Adrenal gland (tissue), 12 donors: Measurements from ENCODE around the gene TLE3. TPM values are rescaled to one million over a fixed set of nuclear protein-coding genes. Genes with fewer than 3 reads are reported as not detected.

Experiments
- DNase-seq, 7 donors: peaks; one replicate each; pipeline ENCODE4 v3.0.0-alpha.2; 2019 to 2020
- H3K27ac ChIP-seq, 5 donors: fragments of 200-600 bp; sonication (generic) in 4 of 5; 1 replicate in 3 of 5; 2 replicates in 2 of 5; pipeline versions ENCODE4 v1.5.1 to v1.8.0; 2016 to 2020; ENCODE audit warnings: mild to moderate bottlenecking in 1 of 5
- H3K27me3 ChIP-seq: fragments of 200-600 bp; 2 replicates; pipeline ENCODE4 v1.8.0; 2021
- H3K36me3 ChIP-seq, 2 donors: fragments of 200-600 bp; replicated peaks in 1 of 2; 1 replicate in 1 of 2; 2 replicates in 1 of 2; pipeline versions ENCODE4 v1.5.1 to v1.8.0; 2018 to 2022
- H3K4me1 ChIP-seq, 2 donors: fragments of 200-600 bp; replicated peaks in 1 of 2; 1 replicate in 1 of 2; 2 replicates in 1 of 2; pipeline versions ENCODE4 v1.5.1 to v1.8.0; 2018 to 2021
- H3K4me3 ChIP-seq, 4 donors: fragments of 200-600 bp; sonication (generic) in 3 of 4; one replicate each; pipeline ENCODE4 v1.5.1; 2016 to 2018
- H3K9me3 ChIP-seq, 3 donors: fragments of 200-600 bp; sonication (generic) in 1 of 3; replicated peaks in 1 of 3; 1 replicate in 2 of 3; 2 replicates in 1 of 3; pipeline versions ENCODE4 v1.5.1 to v1.8.0; 2016 to 2021
- CTCF ChIP-seq, 6 experiments: fragments of 450-650 bp in 4 of 6; fragments of 200-600 bp in 2 of 6; sonication (generic) in 1 of 6; IDR thresholded peaks; 1 replicate in 5 of 6; 2 replicates in 1 of 6; pipeline versions ENCODE4 v1.5.1 to v1.8.0; 2016 to 2021; ENCODE audit warnings: antibody characterized with exemption in 6 of 6, mild to moderate bottlenecking in 2 of 6, moderate library complexity in 1 of 6
- POLR2A ChIP-seq, 2 donors: fragments of 450-650 bp; IDR thresholded peaks; one replicate each; pipeline ENCODE4 v1.6.1; 2017; ENCODE audit warnings: antibody characterized with exemption in 2 of 2, mild to moderate bottlenecking in 2 of 2, moderate library complexity in 1 of 2
- WGBS, 4 donors: extraction: QIAGEN DNeasy Blood & Tissue Kit in 2 of 4; methylation state at CpG; one replicate each; pipeline versions ENCODE4 v1.1.5 to v1.1.7; 2013 to 2017; 5-methylcytosine and 5-hydroxymethylcytosine counted together
- intact Hi-C, 2 donors: fragments of 100-400 bp; cut with DNase I; formaldehyde crosslinking; loops; one replicate each; pipeline versions ENCODE4 v1.14.1 to v1.15.0; 2022 to 2023
- polyA plus RNA-seq, 3 donors: library from polyadenylated mRNA; stranded (reverse); fragments of 200-250 nt in 2 of 3; fragments of 350-450 nt in 1 of 3; fragmentation: Illumina TruSeq in 1 of 3; extraction: RNeasy Lipid Tissue Mini Kit (QIAGEN cat#74804) in 1 of 3; gene quantifications; one replicate each; pipeline ENCODE4 v1.2.3, GENCODE V29; 2013 to 2014
- total RNA-seq, 9 donors: library from RNA; depleted of rRNA in 4 of 9; stranded (reverse); fragments of >200 nt in 4 of 9; fragments of 120-200 nt in 1 of 9; fragmentation: NEBNext Ultra II Directional in 1 of 9; extraction: Animal tissue kit (Norgen Biotek cat#: 25700) in 1 of 9; gene quantifications; one replicate each; pipeline versions ENCODE4 v1.1.0 to v1.2.4, GENCODE V29; 2013 to 2023
- donor health status: healthy with polysubstance abuse.
- donor health status: Bipolar disorder and iron deficiency.
- donor health status: DM: yes; HTN: yes; CAD: no.
- donor health status: DM: no; HTN: no; CAD: no.
- donor health status: DM: no; HTN: no; CAD: no.
- donor health status: DM: yes; HTN: yes; CAD: no.

The TLE3 gene
- total and polyA plus RNA-seq, 12 donors, result 1.6 to 73.3 (median 28.1) TPM

DNA sequence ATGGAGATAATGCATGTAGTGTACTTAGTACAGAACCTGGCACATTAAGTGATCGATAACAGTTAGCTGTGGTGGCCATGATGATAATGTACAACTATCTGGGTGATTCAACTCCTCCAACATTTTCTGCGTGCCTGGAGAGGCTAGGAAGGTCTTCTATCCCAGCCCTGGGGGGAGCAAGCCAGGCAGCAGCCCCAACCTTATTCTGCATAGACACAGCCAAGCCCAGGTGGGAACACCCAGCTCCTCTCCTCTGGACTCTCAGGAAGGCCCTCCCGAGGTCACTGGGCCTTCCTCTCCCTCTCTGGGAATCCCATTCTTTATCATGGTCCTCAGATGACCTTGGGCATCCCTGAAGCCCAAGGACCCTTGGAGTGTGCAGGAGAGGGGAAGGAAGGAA, 5.1 kb upstream of the TLE3 start:
- H3K9me3 ChIP-seq, result no peaks in the 10 kb centered on the region
- WGBS, 4 donors, result 69 to 88% (median 77%) methylated on average over 3 of the region's 3 CpGs
- intact Hi-C loops, result no loop called here

GRCh38 chr15:70101459-70102113, 3.9 kb upstream of the TLE3 start:
- TF ChIP-seq CTCF (IDR thresholded peaks at IDR 0.05) (peak in 1 of 6 experiments; percentile 24), POLR2A (IDR thresholded peaks at IDR 0.05) (peak; percentile 18 to 62)
- peak overlapping the region; percentile 43 to 89 (median 71) for H3K27ac ChIP-seq
- no peaks in the 10 kb centered on the region for H3K36me3 ChIP-seq
- peak overlapping the region in 1 of 4 donors; percentile 49 for H3K4me3 ChIP-seq
- no peaks in the 10 kb centered on the region for H3K27me3 ChIP-seq
- intact Hi-C loops, result no loop called here
- H3K9me3 ChIP-seq, result no peaks in the 10 kb centered on the region
- peaks cover 28 to 45% of the 10 kb centered on the region in 2 donors for H3K4me1 ChIP-seq
- 2 to 5% (median 4%) methylated on average over 12 of the region's 12 CpGs for WGBS, 4 donors
- DNase-seq, result peak; percentile 82 to 92 (median 90)

More for the DNA sequence above, 5.1 kb upstream of the TLE3 start:
- H3K27me3 ChIP-seq, result no peaks in the 10 kb centered on the region
- H3K4me3 ChIP-seq, result no peak overlapping the region
- DNase-seq, result no peak
- peaks cover 28 to 45% of the 10 kb centered on the region in 2 donors for H3K4me1 ChIP-seq
- H3K36me3 ChIP-seq, result no peaks in the 10 kb centered on the region
- H3K27ac ChIP-seq, result no peak overlapping the region
- TF ChIP-seq CTCF (IDR thresholded peaks at IDR 0.05) (no peak), POLR2A (IDR thresholded peaks at IDR 0.05) (no peak)

DNA sequence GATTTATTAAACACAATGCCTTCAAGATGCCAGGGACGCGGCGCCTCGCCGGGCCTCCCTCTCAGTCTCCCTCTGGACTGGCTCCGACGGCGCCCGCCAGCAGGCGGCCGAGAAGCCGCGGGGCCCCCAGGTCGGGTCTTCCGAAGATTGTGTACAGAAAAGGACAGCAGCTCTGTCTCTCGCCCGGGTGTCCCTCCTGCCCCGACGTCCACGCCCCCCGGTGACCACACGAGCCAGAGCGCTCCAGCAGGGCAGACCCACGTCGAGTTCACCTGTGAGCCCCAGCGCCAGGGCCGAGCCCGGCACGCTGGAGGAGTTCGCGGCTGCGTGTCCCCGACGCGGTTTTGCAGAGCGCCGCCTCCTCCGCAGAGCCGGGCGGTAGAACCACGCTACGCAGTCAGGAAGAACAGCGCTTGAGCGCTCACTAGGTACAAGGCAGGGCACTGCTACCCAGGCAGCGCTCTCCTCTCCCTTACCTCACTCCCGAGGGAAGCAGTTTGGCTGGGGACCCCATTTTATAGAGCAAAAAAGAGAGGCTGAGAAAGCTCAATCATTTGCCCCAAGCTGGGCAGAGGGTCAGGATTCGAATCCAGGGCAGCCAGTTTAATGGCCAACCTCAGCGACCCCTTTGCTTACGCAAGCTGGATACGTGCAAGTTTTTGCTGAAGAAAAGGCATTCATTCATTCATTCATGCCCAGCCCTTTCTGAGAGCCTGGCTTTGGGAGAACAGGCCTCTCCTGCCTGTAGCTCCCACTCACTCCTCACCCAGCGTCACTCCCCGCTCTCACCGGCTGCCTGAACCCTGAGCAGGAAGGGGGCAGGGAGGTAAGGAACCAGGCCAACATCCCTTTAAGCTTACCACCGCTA, 3.0 kb upstream of the TLE3 start:
- WGBS, 4 donors, result 1 to 9% (median 3%) methylated on average over 4 to 54 of the region's 54 CpGs
- H3K27ac ChIP-seq, result peak overlapping the region; percentile 43 to 89 (median 71)
- intact Hi-C loops, result no loop called here
- peaks cover 29 to 48% of the 10 kb centered on the region in 2 donors for H3K4me1 ChIP-seq
- no peaks in the 10 kb centered on the region for H3K9me3 ChIP-seq
- H3K4me3 ChIP-seq, result peak overlapping the region in 1 of 4 donors; percentile 49
- no peaks in the 10 kb centered on the region for H3K36me3 ChIP-seq
- peak; percentile 72 to 84 (median 81) for DNase-seq
- H3K27me3 ChIP-seq, result no peaks in the 10 kb centered on the region
- TF ChIP-seq POLR2A (IDR thresholded peaks at IDR 0.05), result peak in 1 of 2 donors; percentile 61
- TF ChIP-seq CTCF (IDR thresholded peaks at IDR 0.05), result peak in 5 of 6 experiments; percentile 24 to 47 (median 34)

DNA sequence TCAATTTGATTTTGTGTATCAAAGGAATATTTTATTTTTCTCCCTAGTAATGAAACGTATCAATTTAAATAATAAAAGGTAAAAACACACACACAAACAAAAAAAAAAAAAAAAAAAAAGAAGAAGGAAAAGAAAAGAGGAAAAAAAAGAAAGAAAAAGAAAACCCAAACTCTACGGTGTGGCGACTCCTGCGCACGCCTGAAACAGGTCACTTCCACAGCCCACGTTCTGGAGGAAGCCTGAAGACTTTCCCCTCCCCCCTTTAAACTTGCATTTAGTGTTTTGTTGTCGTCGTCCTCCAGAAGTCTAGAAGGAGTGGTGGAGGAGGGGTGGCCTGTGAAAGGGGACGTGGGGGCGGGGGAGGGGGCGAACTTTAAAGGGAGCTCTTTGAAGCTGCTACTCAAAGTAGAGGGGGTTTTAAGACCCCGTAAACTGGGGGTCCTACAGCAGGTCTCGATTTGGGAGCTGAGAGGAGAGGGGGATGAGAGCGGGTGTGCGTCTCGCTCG, 2.3 kb upstream of the TLE3 start:
- TF ChIP-seq POLR2A (IDR thresholded peaks at IDR 0.05) (no peak), CTCF (IDR thresholded peaks at IDR 0.05) (no peak)
- H3K27me3 ChIP-seq, result no peaks in the 10 kb centered on the region
- no peaks in the 10 kb centered on the region for H3K36me3 ChIP-seq
- H3K4me3 ChIP-seq, result peak overlapping the region in 1 of 4 donors; percentile 49
- H3K9me3 ChIP-seq, result no peaks in the 10 kb centered on the region
- peaks cover 36 to 55% of the 10 kb centered on the region in 2 donors for H3K4me1 ChIP-seq
- 0 to 2% (median 1%) methylated on average over 17 of the region's 17 CpGs for WGBS, 4 donors
- DNase-seq, result peak in 2 of 7 donors; percentile 36 to 44
- intact Hi-C loops, result loop anchor here in 1 of 2 donors (10.0 kb wide), 1 partner anchor 375 kb away; no protein-coding TSS in a partner anchor
- peak overlapping the region in 4 of 5 donors; percentile 63 to 97 (median 78) for H3K27ac ChIP-seq
